Activated B cell treated with CpG ODN at 0.5 μM for 24 hours (primary cell): ENCODE data around the gene AIFM2. TPM values are rescaled to one million over a fixed set of nuclear protein-coding genes. Genes with fewer than 3 reads are reported as not detected.

Experiments used
- ATAC-seq: fragments of 200-7000 bp; cut with Tn5 transposase; one replicate; pipeline ENCODE4 v1.10.0; 2021; ENCODE audit warnings: low read depth, mild to moderate bottlenecking, moderate library complexity
- CTCF ChIA-PET: fragments of 350-600 bp; sonication (Branson Sonifier 250); formaldehyde crosslinking; loops from one replicate; lab custom pipeline; 2021; ENCODE audit warnings: antibody characterized with exemption; lab: Charles Lee
- POLR2A ChIA-PET: fragments of 350-600 bp; sonication (Branson Sonifier 250); formaldehyde crosslinking; loops from one replicate; lab custom pipeline; 2021; ENCODE audit warnings: antibody characterized with exemption; lab: Charles Lee
- DNase-seq: peaks from one replicate; pipeline ENCODE4 v3.0.0; 2022
- H3K27ac Mint-ChIP-seq: one replicate; pipeline ENCODE4 v1.8.0; 2020; ENCODE audit warnings: mixed read lengths
- H3K27me3 Mint-ChIP-seq: one replicate; pipeline ENCODE4 v1.8.0; 2021; ENCODE audit warnings: mixed read lengths
- H3K36me3 Mint-ChIP-seq: one replicate; pipeline ENCODE4 v1.8.0; 2021; ENCODE audit warnings: low read depth, mixed read lengths
- H3K4me1 Mint-ChIP-seq: one replicate; pipeline ENCODE4 v1.8.0; 2021; ENCODE audit warnings: mixed read lengths
- H3K4me3 Mint-ChIP-seq: one replicate; pipeline ENCODE4 v1.8.0; 2020; ENCODE audit warnings: mild to moderate bottlenecking, mixed read lengths
- H3K9me3 Mint-ChIP-seq: one replicate; pipeline ENCODE4 v1.8.0; 2020; ENCODE audit warnings: mixed read lengths
- CTCF ChIP-seq: fragments of 200-600 bp; IDR thresholded peaks from one replicate; pipeline ENCODE4 v1.8.0; 2022; ENCODE audit warnings: antibody characterized with exemption, mild to moderate bottlenecking
- intact Hi-C: fragments of 100-400 bp; cut with micrococcal nuclease; formaldehyde crosslinking; loops from one replicate; pipeline ENCODE4 v1.15.1; 2024
- total RNA-seq: library from RNA; stranded (reverse); gene quantifications from 2 replicates; pipeline ENCODE4 v1.2.3, GENCODE V29; 2022

Gene AIFM2
- total RNA-seq, 1 donor from 2014 or later = 10.8 TPM

- Mint-ChIP-seq H3K27ac (no peak overlapping the region), H3K27me3 (peaks cover 2% of the 10 kb centered on the region), H3K4me3 (no peak overlapping the region), H3K36me3 (no peaks in the 10 kb centered on the region), H3K4me1 (no peaks in the 10 kb centered on the region), H3K9me3 (peaks cover 2% of the 10 kb centered on the region)
- ATAC-seq (no peak), DNase-seq (no peak)
- intact Hi-C loops = no loop called here
- TF ChIP-seq CTCF = no peak
- ChIA-PET POLR2A (no interaction called here), CTCF (interaction anchor here (1.1 kb wide), 1 partner anchor 18 kb away, joined by 3 read pairs; no protein-coding TSS in a partner anchor)
Measured at GRCh38 chr10:70097459-70097858, 35.2 kb downstream of the AIFM2 start.

DNA sequence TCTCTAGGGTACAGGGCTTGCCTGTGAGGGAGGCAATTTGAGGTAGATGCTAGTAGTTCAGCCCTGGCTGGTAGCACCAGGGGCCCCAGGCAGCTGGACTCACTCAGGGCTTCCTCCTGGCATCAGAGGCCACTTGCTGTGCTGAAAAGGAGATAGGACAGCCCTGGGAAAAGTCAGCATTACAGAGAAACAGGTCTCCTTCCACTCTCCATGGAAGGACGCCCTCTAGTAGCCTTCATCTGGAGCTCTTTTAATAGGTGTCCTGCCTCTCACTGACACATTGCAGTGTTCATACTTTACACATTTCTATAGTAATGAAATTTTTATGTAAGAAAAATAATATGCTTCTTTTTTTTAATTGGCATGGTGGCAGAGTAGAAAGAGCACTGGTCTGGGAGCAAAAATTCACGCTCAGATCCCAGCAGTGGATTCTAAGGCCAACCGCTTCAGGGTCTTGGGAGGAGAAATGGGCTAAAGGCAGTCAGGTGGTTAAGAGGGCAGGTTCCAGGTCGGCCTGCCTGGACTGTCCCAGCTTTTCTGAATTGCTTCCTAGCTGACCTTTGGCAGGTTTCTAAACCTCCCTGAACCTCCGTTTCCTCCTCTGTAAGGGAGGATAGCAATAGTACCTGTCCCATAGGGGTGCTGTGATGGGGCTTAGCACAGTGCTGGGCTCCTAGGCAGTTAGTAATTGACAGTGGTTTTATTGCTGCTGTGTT is 35.8 kb downstream of the AIFM2 start:
- peaks cover 2% of the 10 kb centered on the region for H3K9me3 Mint-ChIP-seq
- no peaks in the 10 kb centered on the region for H3K36me3 Mint-ChIP-seq
- H3K27me3 Mint-ChIP-seq = peaks cover 4% of the 10 kb centered on the region
- ATAC-seq = no peak
- POLR2A ChIA-PET = no interaction called here
- CTCF ChIA-PET = interaction anchor here (1.1 kb wide), 1 partner anchor 19 kb away, joined by 3 read pairs; no protein-coding TSS in a partner anchor
- H3K27ac Mint-ChIP-seq = no peak overlapping the region
- no peak for DNase-seq
- TF ChIP-seq CTCF = no peak
- intact Hi-C loops = no loop called here
- H3K4me3 Mint-ChIP-seq = no peak overlapping the region
- no peaks in the 10 kb centered on the region for H3K4me1 Mint-ChIP-seq

DNA sequence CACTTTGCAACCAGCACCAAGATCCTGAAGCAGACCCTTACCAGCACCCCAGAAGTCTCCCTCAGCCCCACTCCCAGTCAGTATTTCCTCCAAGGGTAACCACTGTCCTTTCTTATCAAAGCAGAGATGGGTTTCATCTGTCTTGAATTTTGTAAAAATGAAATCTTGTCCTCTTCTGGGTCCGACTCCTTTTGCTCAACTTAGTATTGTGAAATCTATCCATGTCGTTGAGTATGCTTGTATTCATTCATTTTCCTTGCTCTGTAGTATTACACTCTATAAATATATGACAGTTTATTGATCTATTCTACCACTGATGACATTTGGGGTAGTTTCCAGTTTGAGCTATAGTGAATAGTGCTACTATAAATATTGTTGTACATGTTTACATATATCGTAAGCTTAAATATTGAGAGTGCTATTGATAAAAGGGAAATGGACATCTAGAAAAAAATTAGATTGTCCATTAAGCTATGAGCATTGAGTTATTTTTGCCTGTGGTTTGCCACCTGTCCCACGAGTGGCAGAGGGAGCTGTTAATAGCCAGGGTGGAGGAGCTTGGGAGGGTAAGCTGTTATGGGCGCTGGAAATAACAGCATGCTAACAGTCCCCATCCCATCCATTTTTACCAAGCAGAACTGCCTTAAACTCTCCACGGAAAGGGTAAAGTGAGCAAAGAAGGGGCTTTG is 36.5 kb downstream of the AIFM2 start:
- Mint-ChIP-seq H3K27ac (no peak overlapping the region), H3K4me1 (no peaks in the 10 kb centered on the region), H3K9me3 (no peaks in the 10 kb centered on the region), H3K27me3 (peaks cover 4% of the 10 kb centered on the region), H3K36me3 (no peaks in the 10 kb centered on the region), H3K4me3 (no peak overlapping the region)
- DNase-seq = no peak
- no peak for TF ChIP-seq CTCF
- intact Hi-C loops = no loop called here
- ATAC-seq = no peak
- ChIA-PET CTCF (interaction anchor here (1.8 kb wide), 1 partner anchor 20 kb away, joined by 8 read pairs; no protein-coding TSS in a partner anchor), POLR2A (no interaction called here)

GRCh38 chr10:70094250-70094649 is 38.4 kb downstream of the AIFM2 start:
- Mint-ChIP-seq H3K4me1 (no peaks in the 10 kb centered on the region), H3K36me3 (no peaks in the 10 kb centered on the region), H3K4me3 (no peak overlapping the region), H3K27me3 (peaks cover 4% of the 10 kb centered on the region), H3K27ac (no peak overlapping the region), H3K9me3 (no peaks in the 10 kb centered on the region)
- intact Hi-C loops = no loop called here
- DNase-seq (no peak), ATAC-seq (no peak)
- TF ChIP-seq CTCF = no peak
- POLR2A ChIA-PET = no interaction called here
- CTCF ChIA-PET = no interaction called here

DNA sequence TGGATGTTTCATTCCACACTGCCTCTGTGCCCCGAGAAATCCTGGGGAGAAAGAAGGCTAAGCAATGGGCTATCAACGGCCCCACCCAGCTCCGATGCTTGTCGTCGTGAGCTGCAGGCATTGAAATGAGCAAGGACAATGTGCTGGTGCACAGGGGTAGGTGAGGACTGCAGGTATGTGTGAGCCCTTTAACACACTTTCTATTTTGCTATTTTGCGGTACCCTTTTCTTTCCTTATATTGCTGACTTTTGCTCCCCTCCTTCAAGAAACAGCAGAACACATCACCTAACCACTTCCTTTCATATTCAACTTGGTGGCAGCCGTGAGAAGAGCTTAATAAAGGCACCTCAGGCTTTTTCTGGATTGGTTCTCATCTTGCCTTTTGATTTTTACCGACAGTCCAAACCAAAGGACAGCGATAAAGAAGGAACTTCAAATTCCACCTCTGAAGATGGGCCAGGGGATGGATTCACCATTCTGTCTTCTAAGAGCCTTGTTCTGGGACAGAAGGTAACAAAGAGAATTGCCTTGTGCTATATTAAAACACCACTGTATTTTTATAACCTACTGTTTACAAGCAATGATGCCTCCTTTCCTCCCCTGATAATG is 39.2 kb downstream of the AIFM2 start:
- H3K9me3 Mint-ChIP-seq = no peaks in the 10 kb centered on the region
- H3K4me3 Mint-ChIP-seq = no peak overlapping the region
- H3K4me1 Mint-ChIP-seq = no peaks in the 10 kb centered on the region
- H3K27ac Mint-ChIP-seq = no peak overlapping the region
- peaks cover 4% of the 10 kb centered on the region for H3K27me3 Mint-ChIP-seq
- ATAC-seq (no peak), DNase-seq (no peak)
- intact Hi-C loops = no loop called here
- ChIA-PET CTCF (no interaction called here), POLR2A (no interaction called here)
- H3K36me3 Mint-ChIP-seq = no peaks in the 10 kb centered on the region
- no peak for TF ChIP-seq CTCF
